OCI-LY1 (cell line): ENCODE measurements around the gene MLPH.

ENCODE experiments used
- EZH2 ChIP-seq: fragments of 200-600 bp; sonication (generic), shearing (Covaris generic); IDR thresholded peaks from 2 replicates; pipeline ENCODE4 v1.8.0; 2017; ENCODE audit warnings: borderline replicate concordance, mixed run types, mild to moderate bottlenecking, antibody characterized with exemption, low read length, moderate library complexity, mixed read lengths
- TF ChIP-seq, protein P1 (sequence below): fragments of 200-600 bp; sonication (generic), shearing (Covaris generic); IDR thresholded peaks from 2 replicates; pipeline ENCODE4 v1.5.1; 2017; ENCODE audit warnings: mild to moderate bottlenecking, antibody characterized with exemption, low read length, moderate library complexity, mixed read lengths

DNA sequence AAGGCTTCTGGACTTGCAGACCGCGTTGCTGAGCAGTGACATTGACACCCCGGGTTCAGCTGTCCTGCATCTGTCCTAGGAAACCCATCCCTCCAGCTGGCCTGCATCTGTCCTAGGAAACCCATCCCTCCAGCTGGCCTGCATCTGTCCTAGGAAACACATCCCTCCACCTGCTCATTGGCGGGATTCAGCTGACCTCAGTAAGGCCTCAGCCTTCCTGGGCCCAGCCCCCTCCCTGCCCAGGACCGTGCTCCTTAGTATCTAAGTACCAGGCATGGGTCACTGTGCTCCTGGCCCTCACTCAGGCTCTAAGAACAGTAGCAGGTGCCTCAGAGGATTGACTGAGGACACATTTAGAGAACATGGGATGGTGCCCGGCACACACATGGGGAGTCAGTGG lies 1.2 kb downstream of the MLPH start:
- TF ChIP-seq, protein P1, sequence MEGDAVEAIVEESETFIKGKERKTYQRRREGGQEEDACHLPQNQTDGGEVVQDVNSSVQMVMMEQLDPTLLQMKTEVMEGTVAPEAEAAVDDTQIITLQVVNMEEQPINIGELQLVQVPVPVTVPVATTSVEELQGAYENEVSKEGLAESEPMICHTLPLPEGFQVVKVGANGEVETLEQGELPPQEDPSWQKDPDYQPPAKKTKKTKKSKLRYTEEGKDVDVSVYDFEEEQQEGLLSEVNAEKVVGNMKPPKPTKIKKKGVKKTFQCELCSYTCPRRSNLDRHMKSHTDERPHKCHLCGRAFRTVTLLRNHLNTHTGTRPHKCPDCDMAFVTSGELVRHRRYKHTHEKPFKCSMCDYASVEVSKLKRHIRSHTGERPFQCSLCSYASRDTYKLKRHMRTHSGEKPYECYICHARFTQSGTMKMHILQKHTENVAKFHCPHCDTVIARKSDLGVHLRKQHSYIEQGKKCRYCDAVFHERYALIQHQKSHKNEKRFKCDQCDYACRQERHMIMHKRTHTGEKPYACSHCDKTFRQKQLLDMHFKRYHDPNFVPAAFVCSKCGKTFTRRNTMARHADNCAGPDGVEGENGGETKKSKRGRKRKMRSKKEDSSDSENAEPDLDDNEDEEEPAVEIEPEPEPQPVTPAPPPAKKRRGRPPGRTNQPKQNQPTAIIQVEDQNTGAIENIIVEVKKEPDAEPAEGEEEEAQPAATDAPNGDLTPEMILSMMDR: no peak
- no peak for TF ChIP-seq EZH2
